Heart right ventricle (tissue), 16 donors: ENCODE data around the gene IL15RA. TPM values are rescaled to one million over a fixed set of nuclear protein-coding genes. Genes with fewer than 3 reads are reported as not detected.

Experiments used
- ATAC-seq, 8 donors: fragments of 200-7000 bp; cut with Tn5 transposase; one replicate each; pipeline ENCODE4 v1.9.1; 2020; ENCODE audit warnings: mild to moderate bottlenecking in 8 of 8, moderate library complexity in 8 of 8, moderate number of reproducible peaks in 1 of 8
- DNase-seq, 2 donors: peaks; one replicate each; pipeline ENCODE4 v3.0.0-alpha.2; 2020
- H3K27ac ChIP-seq, 10 donors: fragments of 200-600 bp; sonication (generic) in 2 of 10; one replicate each; pipeline versions ENCODE4 v1.5.0 to v1.8.0; 2020 to 2022; ENCODE audit warnings: mild to moderate bottlenecking in 3 of 10
- H3K27me3 ChIP-seq, 7 donors: fragments of 200-600 bp; one replicate each; pipeline ENCODE4 v1.8.0; 2021 to 2022; ENCODE audit warnings: mild to moderate bottlenecking in 2 of 7
- H3K36me3 ChIP-seq, 9 donors: fragments of 200-600 bp; sonication (generic) in 1 of 9; one replicate each; pipeline versions ENCODE4 v1.5.0 to v1.8.0; 2020 to 2022; ENCODE audit warnings: mild to moderate bottlenecking in 2 of 9
- H3K4me1 ChIP-seq, 9 donors: fragments of 200-600 bp; sonication (generic) in 1 of 9; one replicate each; pipeline versions ENCODE4 v1.5.0 to v1.8.0; 2020 to 2022; ENCODE audit warnings: mild to moderate bottlenecking in 4 of 9
- H3K4me3 ChIP-seq, 10 donors: fragments of 200-600 bp; sonication (generic) in 2 of 10; one replicate each; pipeline versions ENCODE4 v1.5.0 to v1.8.0; 2020 to 2022; ENCODE audit warnings: mild to moderate bottlenecking in 7 of 10, moderate library complexity in 2 of 10
- H3K9me3 ChIP-seq, 11 donors: fragments of 200-600 bp in 10 of 11; sonication (generic) in 2 of 11; one replicate each; pipeline versions ENCODE4 v1.5.0 to v1.8.0; 2013 to 2022; ENCODE audit warnings: mild to moderate bottlenecking in 2 of 11, control low read depth in 1 of 11, moderate library complexity in 1 of 11
- CTCF ChIP-seq, 9 donors: fragments of 200-600 bp; sonication (generic) in 2 of 9; IDR thresholded peaks; one replicate each; pipeline versions ENCODE4 v1.5.0 to v1.8.0; 2021 to 2022; ENCODE audit warnings: antibody characterized with exemption in 9 of 9, mild to moderate bottlenecking in 5 of 9, moderate library complexity in 1 of 9
- whole genome bisulfite sequencing, 2 donors: extraction: QIAGEN DNeasy Blood & Tissue Kit; methylation state at CpG; one replicate each; pipeline ENCODE4 v1.1.7; 2013; ENCODE audit warnings: inconsistent platforms in 1 of 2; 5-methylcytosine and 5-hydroxymethylcytosine counted together
- intact Hi-C, 10 donors: fragments of 100-400 bp; cut with DNase I; formaldehyde crosslinking; loops; one replicate each; pipeline versions ENCODE4 v1.11.1 to v1.14.2; 2022
- polyA plus RNA-seq, 2 donors: library from polyadenylated mRNA; stranded (reverse); fragments of 200-250 nt; gene quantifications; one replicate each; pipeline ENCODE4 v1.2.3, GENCODE V29; 2013
- total RNA-seq, 10 donors: library from RNA; stranded (reverse); fragmentation: NEBNext Ultra II Directional in 3 of 10; extraction: Animal tissue kit (Norgen Biotek cat#: 25700) in 3 of 10; gene quantifications; one replicate each; pipeline versions ENCODE4 v1.2.1 to v1.2.4, GENCODE V29; 2021 to 2023
- donor health status: Arrhythmogenic right ventricular cardiomyopathy.
- donor health status: ischemic (EF 13 %, LVEDD 7.1; RV severe dilation, severe dysfunction).
- donor health status: healthy with polysubstance abuse.
- donor health status: DM: no; HTN: yes; CAD: no.
- donor health status: DM: no; HTN: no; CAD: no.
- donor health status: ischemic (EF 25% LVEDD 6.9; RV normal size, moderate dysfunction).
- donor health status: ischemic (EF 25% LVEDD 5.7; RV mildly dilated, moderate dysfunction).
- donor health status: healthy.
- donor health status: DM: yes; HTN: yes; CAD: no.
- donor health status: Ischemic cardiomyopathy.
- donor health status: ischemic (EF 35%, LVEDD 5.7; RV mildly dilated, moderate dysfunction).
- donor health status: nonischemic (EF 11% LVEDD 7.7; RV severe dilation, severe dysfunction).
- donor health status: DM: yes; HTN: yes; CAD: no.
- donor health status: PGD.
- donor health status: ischemic (EF 29% LVEDD 5.4; RV normal size, mild dysfunction).
- donor health status: nonischemic (EF 23%, LVEDD 6.1; RV moderate dilation, normal function).

The IL15RA gene
- total and polyA plus RNA-seq, 12 donors = 3.5 to 21.0 (median 5.8) TPM

- Histone ChIP-seq H3K4me1 (peaks cover 0 to 10% (median 0%) of the 10 kb centered on the region in 9 donors), H3K27me3 (no peaks in the 10 kb centered on the region), H3K9me3 (no peaks in the 10 kb centered on the region), H3K4me3 (no peak overlapping the region), H3K27ac (no peak overlapping the region), H3K36me3 (peaks cover 0 to 99% (median 66%) of the 10 kb centered on the region in 9 donors)
- ATAC-seq (peak in 1 of 8 donors; percentile 58), DNase-seq (no peak)
- intact Hi-C loops = no loop called here
- WGBS, 2 donors = 87 to 91% methylated on average over 11 of the region's 11 CpGs
- TF ChIP-seq CTCF (IDR thresholded peaks at IDR 0.05) = no peak
Measured at GRCh38 chr10:5930272-5930671, 47.1 kb downstream of the IL15RA start.

GRCh38 chr10:5929442-5929841 lies 47.9 kb downstream of the IL15RA start:
- TF ChIP-seq CTCF (IDR thresholded peaks at IDR 0.05) = no peak
- DNase-seq = no peak
- intact Hi-C loops = no loop called here

GRCh38 chr10:5927306-5927705 lies 50.0 kb downstream of the IL15RA start:
- no peak for DNase-seq
- no peak for ATAC-seq
- H3K4me1 ChIP-seq = no peaks in the 10 kb centered on the region
- no peaks in the 10 kb centered on the region for H3K27me3 ChIP-seq
- H3K4me3 ChIP-seq = no peak overlapping the region
- H3K36me3 ChIP-seq = peaks cover 0 to 100% (median 87%) of the 10 kb centered on the region in 9 donors
- H3K9me3 ChIP-seq = no peaks in the 10 kb centered on the region
- WGBS, 2 donors = 82 to 90% methylated on average over 8 of the region's 8 CpGs
- peak overlapping the region in 1 of 10 donors; percentile 6 for H3K27ac ChIP-seq
- intact Hi-C loops = no loop called here
- TF ChIP-seq CTCF (IDR thresholded peaks at IDR 0.05) = no peak

More at GRCh38 chr10:5929442-5929841, 47.9 kb downstream of the IL15RA start:
- Histone ChIP-seq H3K36me3 (peaks cover 0 to 99% (median 68%) of the 10 kb centered on the region in 9 donors), H3K4me3 (no peak overlapping the region), H3K4me1 (peaks cover 0 to 10% (median 0%) of the 10 kb centered on the region in 9 donors), H3K27me3 (no peaks in the 10 kb centered on the region), H3K9me3 (no peaks in the 10 kb centered on the region), H3K27ac (no peak overlapping the region)
- 78% methylated on average over 8 of the region's 8 CpGs for WGBS, 2 donors
- no peak for ATAC-seq

- H3K27ac ChIP-seq = no peak overlapping the region
- no peaks in the 10 kb centered on the region for H3K9me3 ChIP-seq
- H3K4me3 ChIP-seq = no peak overlapping the region
- no peaks in the 10 kb centered on the region for H3K4me1 ChIP-seq
- no peaks in the 10 kb centered on the region for H3K27me3 ChIP-seq
- H3K36me3 ChIP-seq = peaks cover 0 to 100% (median 86%) of the 10 kb centered on the region in 9 donors
- TF ChIP-seq CTCF (IDR thresholded peaks at IDR 0.05) = no peak
- intact Hi-C loops = no loop called here
- ATAC-seq = peak in 1 of 8 donors; percentile 58
- WGBS, 2 donors = 87% methylated on average over 10 of the region's 10 CpGs
- no peak for DNase-seq
Measured at GRCh38 chr10:5924889-5925288, 52.5 kb downstream of the IL15RA start.
